IPS DF 6.9 (cell line): Measurements from ENCODE around the gene ADAMTSL1.

Experiments used
- DNase-seq: peaks from one replicate; pipeline ENCODE4 v3.0.0-alpha.2; 2013; ENCODE audit warnings: low read depth, low spot score
- H3K27ac ChIP-seq: one replicate; pipeline ENCODE4 v1.5.1; 2013; ENCODE audit warnings: low read length, control low read depth
- H3K27me3 ChIP-seq: 2 replicates; pipeline ENCODE4 v1.6.1; 2013; ENCODE audit warnings: mild to moderate bottlenecking, low read length; ENCODE audit not compliant: control insufficient read depth, insufficient read depth
- H3K36me3 ChIP-seq: 2 replicates; pipeline ENCODE4 v1.6.1; 2013; ENCODE audit warnings: low read length; ENCODE audit not compliant: control insufficient read depth, insufficient read depth
- H3K4me1 ChIP-seq: 2 replicates; pipeline ENCODE4 v1.6.1; 2013; ENCODE audit warnings: low read length; ENCODE audit not compliant: control insufficient read depth, insufficient read depth
- H3K4me3 ChIP-seq: 2 replicates; pipeline ENCODE4 v1.5.1; 2013; ENCODE audit warnings: mild to moderate bottlenecking, low read length
- H3K9me3 ChIP-seq: 2 replicates; pipeline ENCODE4 v1.6.1; 2013; ENCODE audit warnings: low read length, inconsistent platforms; ENCODE audit not compliant: control insufficient read depth, insufficient read depth
- WGBS: extraction: QIAGEN DNeasy Blood & Tissue Kit; methylation state at CpG from one replicate; pipeline ENCODE4 v1.1.7; 2013; ENCODE audit warnings: mixed read lengths, missing lambda C conversion rate; ENCODE audit not compliant: insufficient read length, insufficient coverage; 5-methylcytosine and 5-hydroxymethylcytosine counted together

The ADAMTSL1 gene

GRCh38 chr9:18660001-18660400 is 186.0 kb downstream of the ADAMTSL1 start:
- no peak overlapping the region for H3K4me3 ChIP-seq
- H3K9me3 ChIP-seq = no peaks in the 10 kb centered on the region
- WGBS = no CpG with 5 or more reads among the region's 1 CpG
- DNase-seq = no peak
- no peaks in the 10 kb centered on the region for H3K4me1 ChIP-seq
- H3K36me3 ChIP-seq = no peaks in the 10 kb centered on the region
- H3K27ac ChIP-seq = no peak overlapping the region
- H3K27me3 ChIP-seq = no peaks in the 10 kb centered on the region

DNA sequence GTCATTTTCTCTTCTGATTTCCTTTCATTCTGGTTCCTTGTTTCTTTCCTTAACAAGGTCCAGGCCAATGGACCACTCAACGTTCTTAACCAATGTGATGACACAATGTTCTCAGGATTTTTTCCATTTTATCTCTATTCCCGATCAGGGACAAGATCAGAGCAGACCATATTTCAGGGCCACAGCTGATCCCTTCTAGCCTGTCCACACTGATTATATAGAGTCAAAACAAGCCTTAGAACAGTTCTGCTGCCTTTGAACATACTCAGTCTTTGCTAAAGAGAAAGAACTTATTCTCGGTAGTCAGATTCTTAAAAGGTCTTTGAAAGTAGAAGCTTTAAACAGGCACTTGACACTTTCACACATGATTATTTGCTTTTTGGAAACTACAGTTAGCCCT is 188.4 kb downstream of the ADAMTSL1 start:
- H3K4me3 ChIP-seq = no peak overlapping the region
- no peak overlapping the region for H3K27ac ChIP-seq
- H3K27me3 ChIP-seq = no peaks in the 10 kb centered on the region
- WGBS = no CpG with 5 or more reads among the region's 3 CpGs
- H3K4me1 ChIP-seq = no peaks in the 10 kb centered on the region
- DNase-seq = no peak
- H3K36me3 ChIP-seq = no peaks in the 10 kb centered on the region
- no peaks in the 10 kb centered on the region for H3K9me3 ChIP-seq

DNA sequence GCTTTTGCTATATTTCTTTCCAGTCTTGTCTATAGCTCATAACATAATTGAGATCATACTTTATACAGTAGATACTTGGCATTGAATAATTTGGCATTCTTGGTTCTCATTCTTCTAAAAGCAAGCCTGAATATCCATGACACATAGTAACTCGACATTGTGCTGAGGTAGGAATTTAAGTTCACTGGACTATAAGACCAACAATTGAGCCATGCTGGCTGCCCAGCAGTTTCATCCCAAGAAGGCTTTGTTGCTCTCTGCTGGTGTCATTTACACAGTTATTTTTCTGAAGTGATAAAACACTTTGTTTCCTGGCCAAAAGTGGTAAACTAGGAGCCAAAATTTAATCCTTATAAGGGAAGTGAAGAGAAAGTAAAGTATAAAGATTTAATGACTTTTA is 192.0 kb downstream of the ADAMTSL1 start:
- WGBS = no CpG with 5 or more reads among the region's 1 CpG

GRCh38 chr9:18666348-18666747 is 192.4 kb downstream of the ADAMTSL1 start:
- WGBS = no CpG with 5 or more reads among the region's 2 CpGs
- no peaks in the 10 kb centered on the region for H3K4me1 ChIP-seq
- no peak for DNase-seq
- H3K27me3 ChIP-seq = no peaks in the 10 kb centered on the region
- no peak overlapping the region for H3K4me3 ChIP-seq
- H3K27ac ChIP-seq = no peak overlapping the region
- H3K9me3 ChIP-seq = no peaks in the 10 kb centered on the region
- no peaks in the 10 kb centered on the region for H3K36me3 ChIP-seq

More for the DNA sequence above, 192.0 kb downstream of the ADAMTSL1 start:
- Histone ChIP-seq H3K4me1 (no peaks in the 10 kb centered on the region), H3K4me3 (no peak overlapping the region), H3K9me3 (no peaks in the 10 kb centered on the region), H3K36me3 (no peaks in the 10 kb centered on the region), H3K27me3 (no peaks in the 10 kb centered on the region), H3K27ac (no peak overlapping the region)
- no peak for DNase-seq

DNA sequence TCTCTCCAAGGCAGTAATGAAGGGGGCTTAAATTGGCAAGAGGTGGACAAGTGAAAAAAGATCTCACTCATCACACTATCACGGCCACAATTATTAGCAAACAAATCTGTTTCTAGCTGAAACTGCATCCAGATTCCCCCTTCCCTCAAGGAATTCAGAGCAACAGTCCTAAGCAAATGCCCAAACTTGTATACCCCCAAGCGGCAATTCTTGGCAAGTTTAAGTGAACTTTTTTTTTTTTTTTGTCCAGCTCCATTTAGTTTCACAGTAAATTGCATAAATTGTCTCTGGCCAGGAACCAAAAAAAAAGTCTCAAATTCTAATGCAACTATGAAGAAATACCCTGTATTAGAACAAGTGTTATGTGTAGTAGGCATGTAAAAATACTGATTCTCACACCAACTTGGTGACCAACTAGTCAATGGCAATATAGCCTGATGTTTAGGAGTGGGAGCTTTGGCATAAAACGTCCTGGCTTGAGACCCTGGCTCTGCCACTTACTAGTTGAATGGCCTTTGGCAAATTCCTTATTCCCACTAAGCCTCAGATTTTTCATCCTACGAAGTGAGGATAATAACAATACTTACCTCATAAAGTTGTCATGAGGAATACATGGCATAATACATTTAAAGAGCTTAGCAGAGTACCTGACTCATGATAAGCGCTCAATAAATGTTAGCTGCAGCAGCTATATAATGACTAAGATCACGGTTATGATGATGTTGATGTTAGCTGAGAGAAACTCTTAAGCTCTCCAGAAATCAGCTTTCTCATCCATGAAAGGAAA is 193.2 kb downstream of the ADAMTSL1 start:
- H3K27ac ChIP-seq = no peak overlapping the region
- H3K36me3 ChIP-seq = no peaks in the 10 kb centered on the region
- no peak for DNase-seq
- H3K4me3 ChIP-seq = no peak overlapping the region
- no peaks in the 10 kb centered on the region for H3K27me3 ChIP-seq
- no peaks in the 10 kb centered on the region for H3K9me3 ChIP-seq
- WGBS = no CpG with 5 or more reads among the region's 6 CpGs
- no peaks in the 10 kb centered on the region for H3K4me1 ChIP-seq

GRCh38 chr9:18668944-18669343 is 195.0 kb downstream of the ADAMTSL1 start:
- Histone ChIP-seq H3K36me3 (no peaks in the 10 kb centered on the region), H3K27ac (no peak overlapping the region), H3K27me3 (no peaks in the 10 kb centered on the region), H3K4me1 (no peaks in the 10 kb centered on the region), H3K4me3 (no peak overlapping the region), H3K9me3 (no peaks in the 10 kb centered on the region)
- no CpG with 5 or more reads among the region's 2 CpGs for WGBS
- DNase-seq = peak; percentile 16

GRCh38 chr9:18672706-18673105 is 198.8 kb downstream of the ADAMTSL1 start:
- H3K27ac ChIP-seq = no peak overlapping the region
- H3K27me3 ChIP-seq = no peaks in the 10 kb centered on the region
- no peaks in the 10 kb centered on the region for H3K36me3 ChIP-seq
- H3K4me1 ChIP-seq = no peaks in the 10 kb centered on the region
- no peaks in the 10 kb centered on the region for H3K9me3 ChIP-seq
- no peak overlapping the region for H3K4me3 ChIP-seq
- DNase-seq = no peak

DNA sequence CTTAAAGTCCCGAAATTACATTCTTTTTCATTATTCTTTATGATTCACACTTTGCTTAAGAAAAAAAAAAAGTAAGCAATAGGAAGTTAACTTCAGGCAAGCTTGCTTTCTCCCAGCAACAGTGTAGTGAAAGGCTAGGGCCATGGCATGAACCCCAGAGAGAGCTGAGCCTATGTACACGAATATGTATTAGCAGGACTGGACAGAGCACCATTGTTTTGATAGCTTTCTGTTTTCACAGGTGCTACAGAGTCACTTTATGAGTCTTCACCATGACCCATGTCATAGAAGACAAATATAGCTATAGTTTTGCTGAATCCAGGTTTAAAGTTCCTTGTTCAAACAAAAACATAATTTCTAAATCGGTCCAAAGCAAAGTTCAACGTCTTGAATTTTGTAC is 199.2 kb downstream of the ADAMTSL1 start:
- Histone ChIP-seq H3K4me3 (no peak overlapping the region), H3K4me1 (no peaks in the 10 kb centered on the region), H3K27ac (no peak overlapping the region), H3K9me3 (no peaks in the 10 kb centered on the region), H3K27me3 (no peaks in the 10 kb centered on the region), H3K36me3 (no peaks in the 10 kb centered on the region)
- no CpG with 5 or more reads among the region's 4 CpGs for WGBS
- no peak for DNase-seq

GRCh38 chr9:18675332-18675731 is 201.4 kb downstream of the ADAMTSL1 start:
- Histone ChIP-seq H3K36me3 (no peaks in the 10 kb centered on the region), H3K4me3 (no peak overlapping the region), H3K9me3 (no peaks in the 10 kb centered on the region), H3K4me1 (no peaks in the 10 kb centered on the region), H3K27ac (no peak overlapping the region), H3K27me3 (no peaks in the 10 kb centered on the region)
- no CpG with 5 or more reads among the region's 1 CpG for WGBS
- no peak for DNase-seq

GRCh38 chr9:18675973-18676372 is 202.0 kb downstream of the ADAMTSL1 start:
- Histone ChIP-seq H3K4me1 (no peaks in the 10 kb centered on the region), H3K27me3 (no peaks in the 10 kb centered on the region), H3K36me3 (no peaks in the 10 kb centered on the region), H3K4me3 (no peak overlapping the region), H3K9me3 (no peaks in the 10 kb centered on the region), H3K27ac (no peak overlapping the region)
- no peak for DNase-seq

DNA sequence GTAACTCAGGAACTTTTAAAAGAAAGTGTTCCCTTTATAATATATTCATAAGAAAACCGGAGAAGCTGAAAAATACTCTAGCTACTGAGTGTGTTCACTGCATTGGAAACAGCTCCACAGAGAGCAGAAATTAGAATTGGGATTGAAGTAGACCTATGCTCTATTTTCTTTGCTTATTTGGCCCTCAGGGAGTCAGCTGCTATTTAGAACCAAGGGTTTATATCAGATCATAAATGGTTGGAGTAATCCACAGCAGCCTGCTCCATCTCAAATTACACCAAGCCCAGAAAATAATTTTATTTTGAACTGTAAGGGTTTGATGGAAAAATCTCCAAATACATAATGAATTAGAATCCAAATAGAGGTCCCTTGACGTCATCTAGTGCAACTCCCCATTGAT is 202.6 kb downstream of the ADAMTSL1 start:
- no CpG with 5 or more reads among the region's 2 CpGs for WGBS
- Histone ChIP-seq H3K27me3 (no peaks in the 10 kb centered on the region), H3K27ac (no peak overlapping the region), H3K4me3 (no peak overlapping the region), H3K4me1 (no peaks in the 10 kb centered on the region), H3K9me3 (no peaks in the 10 kb centered on the region), H3K36me3 (no peaks in the 10 kb centered on the region)
- DNase-seq = no peak
